ENCODE measurements around the gene C12orf42.
"Not testable (repeated sequence)": the region's sequence is repeated elsewhere in the genome, so short reads cannot be mapped to it uniquely, and the experiment has no call there.

Gene C12orf42

GRCh38 chr12:103462675-103463074, 33.1 kb downstream of the C12orf42 start:
- Mint-ChIP-seq H3K9me3 (peaks cover 7% of the 10 kb centered on the region), H3K27me3 (no peaks in the 10 kb centered on the region)

GRCh38 chr12:103457471-103457870, 38.3 kb downstream of the C12orf42 start:
- Mint-ChIP-seq H3K4me1 (ENCODE audit: low read depth) (peaks cover 39% of the 10 kb centered on the region), H3K36me3 (ENCODE audit: low read depth) (no peaks in the 10 kb centered on the region), H3K27ac (no peak overlapping the region), H3K9me3 (no peaks in the 10 kb centered on the region), H3K4me3 (no peak overlapping the region), H3K27me3 (no peaks in the 10 kb centered on the region)

More at GRCh38 chr12:103462675-103463074, 33.1 kb downstream of the C12orf42 start:
- Mint-ChIP-seq H3K4me3 (no peak overlapping the region), H3K4me1 (ENCODE audit: low read depth) (peaks cover 13% of the 10 kb centered on the region), H3K36me3 (ENCODE audit: low read depth) (no peaks in the 10 kb centered on the region), H3K27ac (no peak overlapping the region)

- Mint-ChIP-seq H3K9me3 (no peaks in the 10 kb centered on the region), H3K4me3 (no peak overlapping the region)
Measured at GRCh38 chr12:103456006-103456405, 39.8 kb downstream of the C12orf42 start.

DNA sequence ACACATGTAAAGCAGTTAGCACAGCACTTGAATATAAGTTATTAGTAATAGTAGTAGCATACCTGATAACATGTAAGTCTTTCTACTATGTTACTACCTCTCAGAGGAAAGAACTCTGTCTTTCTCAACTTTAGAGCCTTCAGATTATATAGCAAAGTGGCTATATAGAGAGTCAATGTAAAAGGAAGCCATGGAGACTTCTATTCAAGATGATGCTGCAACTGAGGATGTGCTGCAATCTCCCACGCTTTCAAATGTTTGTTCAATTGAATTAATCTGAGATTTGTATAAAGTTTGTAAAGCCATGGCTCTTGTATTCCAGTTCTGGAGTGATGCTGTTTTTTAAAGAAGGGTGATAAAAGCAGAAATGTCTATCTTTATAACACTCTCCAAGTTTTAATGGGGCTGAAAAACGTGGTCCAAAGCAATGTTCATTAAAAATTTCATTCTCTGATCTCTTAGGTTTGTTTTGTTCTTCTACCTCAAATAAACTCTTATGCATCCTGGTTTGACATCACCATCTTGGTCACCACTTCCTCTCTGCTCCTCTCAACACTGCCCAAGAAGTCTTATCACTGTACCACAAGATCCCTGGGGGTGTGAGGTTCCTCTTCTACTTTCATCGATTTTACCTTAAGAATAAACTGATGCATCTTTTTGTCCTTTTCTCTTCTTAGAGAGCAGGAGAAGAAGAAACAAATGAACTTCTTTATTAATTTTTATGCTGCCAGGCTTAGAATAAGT, 40.6 kb downstream of the C12orf42 start:
- no peaks in the 10 kb centered on the region for H3K27me3 Mint-ChIP-seq
- no peaks in the 10 kb centered on the region for H3K9me3 Mint-ChIP-seq
- peaks cover 38% of the 10 kb centered on the region for H3K4me1 Mint-ChIP-seq (ENCODE audit: low read depth)
- no peaks in the 10 kb centered on the region for H3K36me3 Mint-ChIP-seq (ENCODE audit: low read depth)
- no peak overlapping the region for H3K27ac Mint-ChIP-seq
- H3K4me3 Mint-ChIP-seq, result no peak overlapping the region

More at GRCh38 chr12:103456006-103456405, 39.8 kb downstream of the C12orf42 start:
- peaks cover 38% of the 10 kb centered on the region for H3K4me1 Mint-ChIP-seq (ENCODE audit: low read depth)
- no peaks in the 10 kb centered on the region for H3K27me3 Mint-ChIP-seq
- H3K27ac Mint-ChIP-seq, result no peak overlapping the region
- H3K36me3 Mint-ChIP-seq (ENCODE audit: low read depth), result no peaks in the 10 kb centered on the region

- H3K36me3 Mint-ChIP-seq (ENCODE audit: low read depth), result no peaks in the 10 kb centered on the region
- H3K27me3 Mint-ChIP-seq, result no peaks in the 10 kb centered on the region
- H3K4me1 Mint-ChIP-seq (ENCODE audit: low read depth), result peaks cover 40% of the 10 kb centered on the region
- H3K4me3 Mint-ChIP-seq, result no peak overlapping the region
- peaks cover 5% of the 10 kb centered on the region for H3K9me3 Mint-ChIP-seq
- H3K27ac Mint-ChIP-seq, result no peak overlapping the region
Measured at GRCh38 chr12:103444983-103445382, 50.8 kb downstream of the C12orf42 start.

GRCh38 chr12:103442822-103443221, 52.9 kb downstream of the C12orf42 start:
- H3K36me3 Mint-ChIP-seq (ENCODE audit: low read depth), result no peaks in the 10 kb centered on the region
- peaks cover 5% of the 10 kb centered on the region for H3K9me3 Mint-ChIP-seq
- no peak overlapping the region for H3K27ac Mint-ChIP-seq
- no peak overlapping the region for H3K4me3 Mint-ChIP-seq
- no peaks in the 10 kb centered on the region for H3K27me3 Mint-ChIP-seq
- H3K4me1 Mint-ChIP-seq (ENCODE audit: low read depth), result peaks cover 40% of the 10 kb centered on the region

GRCh38 chr12:103442182-103442555, 53.6 kb downstream of the C12orf42 start:
- Mint-ChIP-seq H3K27ac (peak overlapping the region; percentile 96), H3K4me3 (peak overlapping the region; percentile 8), H3K27me3 (no peaks in the 10 kb centered on the region)

GRCh38 chr12:103441437-103442181, 54.2 kb downstream of the C12orf42 start:
- H3K27ac Mint-ChIP-seq, result peak overlapping the region; percentile 96
- no peaks in the 10 kb centered on the region for H3K36me3 Mint-ChIP-seq (ENCODE audit: low read depth)
- peaks cover 40% of the 10 kb centered on the region for H3K4me1 Mint-ChIP-seq (ENCODE audit: low read depth)
- H3K27me3 Mint-ChIP-seq, result no peaks in the 10 kb centered on the region
- H3K9me3 Mint-ChIP-seq, result peaks cover 5% of the 10 kb centered on the region
- H3K4me3 Mint-ChIP-seq, result peak overlapping the region; percentile 83

More at GRCh38 chr12:103442182-103442555, 53.6 kb downstream of the C12orf42 start:
- peaks cover 40% of the 10 kb centered on the region for H3K4me1 Mint-ChIP-seq (ENCODE audit: low read depth)
- no peaks in the 10 kb centered on the region for H3K36me3 Mint-ChIP-seq (ENCODE audit: low read depth)
- peaks cover 5% of the 10 kb centered on the region for H3K9me3 Mint-ChIP-seq

DNA sequence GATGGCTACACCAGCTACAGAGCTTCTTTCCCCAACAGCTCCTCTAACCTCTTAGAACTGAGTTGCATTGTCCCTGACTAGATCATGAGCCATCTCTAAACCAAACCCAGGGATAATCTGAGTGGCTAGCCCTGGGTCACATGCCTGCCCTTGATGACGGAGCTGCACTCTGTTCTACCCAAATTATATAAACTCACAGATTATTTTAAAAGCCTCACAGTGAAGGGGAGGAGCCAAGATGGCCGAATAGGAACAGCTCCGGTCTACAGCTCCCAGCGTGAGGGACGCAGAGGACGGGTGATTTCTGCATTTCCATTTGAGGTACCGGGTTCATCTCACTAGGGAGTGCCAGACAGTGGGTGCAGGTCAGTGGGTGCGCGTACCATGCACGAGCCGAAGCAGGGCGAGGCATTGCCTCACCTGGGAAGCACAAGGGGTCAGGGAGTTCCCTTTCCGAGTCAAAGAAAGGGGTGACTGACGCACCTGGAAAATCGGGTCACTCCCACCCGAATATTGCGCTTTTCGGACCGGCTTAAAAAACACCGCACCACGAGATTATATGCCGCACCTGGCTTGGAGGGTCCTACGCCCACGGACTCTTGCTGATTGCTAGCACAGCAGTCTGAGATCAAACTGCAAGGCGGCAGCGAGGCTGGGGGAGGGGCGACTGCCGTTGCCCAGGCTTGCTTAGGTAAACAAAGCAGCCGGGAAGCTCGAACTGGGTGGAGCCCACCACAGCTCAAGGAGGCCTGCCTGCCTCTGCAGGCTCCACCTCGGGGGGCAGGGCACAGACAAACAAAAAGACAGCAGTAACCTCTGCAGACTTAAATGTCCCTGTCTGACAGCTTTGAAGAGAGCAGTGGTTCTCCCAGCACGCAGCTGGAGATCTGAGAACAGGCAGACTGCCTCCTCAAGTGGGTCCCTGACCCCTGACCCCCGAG, 61.3 kb downstream of the C12orf42 start:
- Mint-ChIP-seq H3K4me1 (ENCODE audit: low read depth) (peaks cover 18% of the 10 kb centered on the region), H3K4me3 (peak overlapping the region; percentile 70), H3K36me3 (ENCODE audit: low read depth) (peaks cover 23% of the 10 kb centered on the region), H3K27ac (peak overlapping the region; percentile 49)
- H3K27me3 Mint-ChIP-seq, H3K9me3 Mint-ChIP-seq: not testable (repeated sequence)

DNA sequence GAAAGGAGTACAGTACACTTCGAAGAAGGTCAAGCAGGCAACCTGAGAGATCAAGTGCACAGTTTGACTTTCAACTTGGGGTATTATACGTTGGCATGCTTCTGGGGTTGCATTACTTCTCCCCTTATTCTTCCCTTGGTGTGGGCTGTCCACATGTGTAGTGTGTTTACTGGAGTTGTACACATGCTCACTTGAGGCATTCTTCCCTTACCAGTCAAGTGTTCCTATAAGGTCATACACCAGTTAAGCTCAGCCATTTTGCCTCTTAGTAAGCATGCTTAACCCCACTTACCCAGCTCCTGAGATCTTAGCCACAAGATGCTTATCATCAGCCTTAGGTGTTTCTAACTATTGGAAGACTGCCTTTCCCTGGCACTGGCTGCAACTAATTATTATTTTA, 63.8 kb downstream of the C12orf42 start:
- Mint-ChIP-seq H3K27ac (no peak overlapping the region), H3K36me3 (ENCODE audit: low read depth) (peaks cover 28% of the 10 kb centered on the region), H3K9me3 (peaks cover 24% of the 10 kb centered on the region), H3K4me3 (no peak overlapping the region), H3K4me1 (ENCODE audit: low read depth) (peaks cover 18% of the 10 kb centered on the region), H3K27me3 (no peaks in the 10 kb centered on the region)

GRCh38 chr12:103431387-103431786, 64.4 kb downstream of the C12orf42 start:
- H3K4me3 Mint-ChIP-seq, result no peak overlapping the region
- peaks cover 28% of the 10 kb centered on the region for H3K36me3 Mint-ChIP-seq (ENCODE audit: low read depth)
- H3K27ac Mint-ChIP-seq, result no peak overlapping the region
- H3K27me3 Mint-ChIP-seq, result no peaks in the 10 kb centered on the region
- H3K9me3 Mint-ChIP-seq, result peaks cover 25% of the 10 kb centered on the region
- H3K4me1 Mint-ChIP-seq (ENCODE audit: low read depth), result peaks cover 18% of the 10 kb centered on the region

GRCh38 chr12:103425674-103426073, 70.1 kb downstream of the C12orf42 start:
- H3K9me3 Mint-ChIP-seq, result peaks cover 22% of the 10 kb centered on the region
- not testable (repeated sequence) for H3K27ac Mint-ChIP-seq; H3K4me1 Mint-ChIP-seq (ENCODE audit: low read depth); H3K27me3 Mint-ChIP-seq; H3K4me3 Mint-ChIP-seq
- peaks cover 22% of the 10 kb centered on the region for H3K36me3 Mint-ChIP-seq (ENCODE audit: low read depth)

DNA sequence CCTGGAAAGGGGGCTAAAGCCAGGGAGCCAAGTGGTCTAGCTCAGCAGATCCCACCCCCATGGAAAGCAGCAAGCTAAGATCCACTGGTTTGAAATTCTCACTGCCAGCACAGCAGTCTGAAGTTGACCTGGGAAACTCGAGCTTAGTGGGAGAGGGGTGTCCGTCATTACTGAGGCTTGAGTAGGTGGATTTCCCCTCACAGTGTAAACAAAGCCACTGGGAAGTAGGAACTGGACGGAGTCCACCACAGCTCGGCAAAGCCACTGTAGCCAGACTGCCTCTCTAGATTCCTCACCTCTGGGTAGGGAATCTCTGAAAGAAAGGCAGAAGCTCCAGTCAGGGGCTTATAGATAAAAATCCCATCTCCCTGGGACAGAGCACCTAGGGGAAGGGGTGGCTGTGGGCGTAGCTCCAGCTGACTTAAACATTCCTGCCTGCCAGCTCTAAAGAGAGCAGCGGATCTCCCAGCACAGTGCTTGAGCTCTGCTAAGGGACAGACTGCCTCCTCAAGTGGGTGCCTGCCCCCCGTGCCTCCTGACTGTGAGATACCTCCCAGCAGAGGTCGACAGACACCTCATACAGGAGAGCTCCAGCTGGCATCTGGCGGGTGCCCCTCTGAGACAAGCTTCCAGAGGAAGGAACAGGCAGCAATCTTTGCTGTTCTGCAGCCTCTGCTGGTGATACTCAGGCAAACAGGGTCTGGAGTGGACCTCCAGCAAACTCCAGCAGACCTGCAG, 70.8 kb downstream of the C12orf42 start:
- not testable (repeated sequence) for H3K4me1 Mint-ChIP-seq (ENCODE audit: low read depth); H3K27ac Mint-ChIP-seq
- H3K36me3 Mint-ChIP-seq (ENCODE audit: low read depth), result peaks cover 17% of the 10 kb centered on the region

DNA sequence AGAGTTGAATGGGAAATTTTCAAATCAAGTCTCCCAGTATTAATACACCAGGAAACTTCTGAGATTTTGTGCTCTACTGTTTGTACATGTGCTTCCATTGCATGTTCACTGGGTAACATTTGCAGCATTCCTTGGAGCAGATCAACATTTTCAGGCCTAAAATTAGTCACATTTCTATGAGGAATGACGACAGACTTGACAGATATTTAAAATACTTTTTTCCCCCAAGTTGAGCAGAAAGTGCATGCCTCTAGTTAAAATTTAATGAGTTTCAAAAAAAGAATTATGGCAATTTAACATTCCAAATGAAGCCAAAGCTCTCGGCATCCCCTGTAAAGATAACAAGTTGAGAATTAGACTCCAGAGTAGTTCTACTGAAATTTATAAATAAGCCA, 72.3 kb downstream of the C12orf42 start:
- no peaks in the 10 kb centered on the region for H3K27me3 Mint-ChIP-seq
- peaks cover 15% of the 10 kb centered on the region for H3K9me3 Mint-ChIP-seq
- H3K4me1 Mint-ChIP-seq (ENCODE audit: low read depth), result peaks cover 3% of the 10 kb centered on the region
- H3K36me3 Mint-ChIP-seq (ENCODE audit: low read depth), result peaks cover 13% of the 10 kb centered on the region
- H3K27ac Mint-ChIP-seq, result no peak overlapping the region
- H3K4me3 Mint-ChIP-seq, result no peak overlapping the region

More for the DNA sequence above, 70.8 kb downstream of the C12orf42 start:
- not testable (repeated sequence) for H3K4me3 Mint-ChIP-seq, H3K27me3 Mint-ChIP-seq
- peaks cover 22% of the 10 kb centered on the region for H3K9me3 Mint-ChIP-seq

Data from stimulated activated naive CD8-positive, alpha-beta T cell treated with anti-CD3 and anti-CD28 coated beads, Interleukin-15, Interleukin-2, amounts not matched to agents 100 ng/mL and 50 ng/mL, for 24 hours (primary cell).